SU-DHL-6 (cell line): ENCODE data around the gene ZNF469.

Experiments used
- H2AFZ ChIP-seq: fragments of 200-600 bp; sonication (generic); 2 replicates; pipeline ENCODE4 v1.6.1; 2014; ENCODE audit warnings: low read depth, mild to moderate bottlenecking, moderate library complexity, mixed read lengths, antibody characterized with exemption, low read length; ENCODE audit not compliant: severe bottlenecking
- H3F3A ChIP-seq: fragments of 200-600 bp; shearing (Covaris generic); 2 replicates; pipeline ENCODE4 v1.6.0; 2016; ENCODE audit warnings: antibody characterized with exemption, mild to moderate bottlenecking; ENCODE audit not compliant: insufficient read depth
- H3K27ac ChIP-seq: fragments of 200-600 bp; sonication (generic); 2 replicates; pipeline ENCODE4 v1.5.1; 2016; ENCODE audit warnings: low read depth, mild to moderate bottlenecking, low read length, moderate library complexity, mixed read lengths
- H3K27me3 ChIP-seq: fragments of 200-600 bp; sonication (generic), shearing (Covaris generic); 2 replicates; pipeline ENCODE4 v1.6.0; 2014; ENCODE audit warnings: mild to moderate bottlenecking, low read length
- H3K36me3 ChIP-seq: fragments of 200-600 bp; sonication (generic); 2 replicates; pipeline ENCODE4 v1.6.1; 2014; ENCODE audit warnings: mild to moderate bottlenecking, low read length, mixed read lengths
- H3K4me2 ChIP-seq: fragments of 300-600, 200-600 bp; shearing (Covaris generic), sonication (generic); 2 replicates; pipeline ENCODE4 v1.6.0; 2014; ENCODE audit warnings: low read length, low read depth, mild to moderate bottlenecking; ENCODE audit not compliant: poor library complexity, severe bottlenecking
- H3K4me3 ChIP-seq: fragments of 200-600 bp; sonication (generic); 2 replicates; pipeline ENCODE4 v1.5.1; 2014; ENCODE audit warnings: antibody characterized with exemption, low read length, mild to moderate bottlenecking, mixed read lengths; ENCODE audit not compliant: insufficient read depth, poor library complexity, severe bottlenecking
- H3K79me2 ChIP-seq: fragments of 200-600 bp; sonication (generic); 2 replicates; pipeline ENCODE4 v1.6.1; 2014; ENCODE audit warnings: mild to moderate bottlenecking, low read length, moderate library complexity; ENCODE audit not compliant: insufficient read depth
- H3K9ac ChIP-seq: fragments of 200-600 bp; sonication (generic); 2 replicates; pipeline ENCODE4 v1.7.0; 2014; ENCODE audit warnings: mild to moderate bottlenecking, low read length
- H3K9me2 ChIP-seq: fragments of 200-600 bp; sonication (generic); replicated peaks from 2 replicates; pipeline ENCODE4 v1.6.1; 2014; ENCODE audit warnings: low read length; ENCODE audit not compliant: insufficient read depth
- H3K9me3 ChIP-seq: fragments of 200-600 bp; sonication (generic); 2 replicates; pipeline ENCODE4 v1.6.1; 2014; ENCODE audit warnings: low read length, mixed read lengths; ENCODE audit not compliant: insufficient read depth
- H4K20me1 ChIP-seq: fragments of 200-600 bp; sonication (generic); 2 replicates; pipeline ENCODE4 v1.6.1; 2014; ENCODE audit warnings: low read depth, mild to moderate bottlenecking, antibody characterized with exemption, low read length, moderate library complexity, mixed read lengths
- EZH2phosphoT487 ChIP-seq: fragments of 200-600 bp; sonication (generic), shearing (Covaris generic); conservative IDR thresholded peaks from 2 replicates; pipeline ENCODE4 v1.6.1; 2018; ENCODE audit warnings: mild to moderate bottlenecking, antibody characterized with exemption, low read length, moderate library complexity, mixed read lengths
- TF ChIP-seq, protein P1 (sequence below): fragments of 200-600 bp; sonication (generic); IDR thresholded peaks from one replicate; pipeline ENCODE4 v1.5.1; 2017; ENCODE audit warnings: antibody characterized with exemption, mild to moderate bottlenecking, low read length, moderate library complexity; ENCODE audit not compliant: insufficient read depth, poor library complexity, severe bottlenecking

ZNF469 gene

DNA sequence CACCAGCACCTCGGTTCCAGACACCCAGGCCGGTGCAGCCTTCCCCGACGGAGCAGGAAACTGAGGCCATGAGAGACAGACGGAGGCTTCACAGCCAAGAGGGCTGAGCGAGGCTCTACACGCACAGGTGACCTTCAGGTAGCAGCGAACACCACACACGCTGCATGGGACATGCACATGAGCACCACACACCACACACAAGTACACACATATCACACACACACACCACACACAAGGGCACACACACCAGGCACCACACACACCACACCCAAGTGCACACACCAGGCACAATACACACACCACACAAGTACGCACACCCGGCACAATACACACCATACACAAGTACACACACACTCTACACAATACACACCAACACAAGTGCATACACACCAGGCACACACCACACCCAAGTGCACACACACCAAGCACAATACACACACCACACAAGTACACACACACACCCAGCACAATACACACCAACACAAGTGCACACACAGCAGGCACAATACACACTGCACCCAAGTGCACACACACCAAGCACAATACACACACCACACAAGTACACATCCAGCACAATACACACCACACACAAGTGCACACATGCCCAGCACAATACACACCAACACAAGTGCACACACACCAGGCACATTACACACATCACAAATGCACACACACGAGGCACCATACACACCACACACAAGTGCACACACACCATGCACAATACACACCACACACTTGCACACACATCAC, 33.4 kb upstream of the ZNF469 start:
- Histone ChIP-seq H3K36me3 (no peaks in the 10 kb centered on the region), H3F3A (no peaks in the 10 kb centered on the region), H3K79me2 (no peaks in the 10 kb centered on the region), H2AFZ (no peak overlapping the region), H3K9ac (no peak overlapping the region), H3K9me3 (no peaks in the 10 kb centered on the region), H3K4me3 (no peak overlapping the region), H3K27me3 (no peaks in the 10 kb centered on the region), H3K27ac (no peak overlapping the region), H4K20me1 (no peaks in the 10 kb centered on the region), H3K4me2 (no peak overlapping the region), H3K9me2 (no peaks in the 10 kb centered on the region)
- TF ChIP-seq EZH2phosphoT487 = no peak
- TF ChIP-seq, protein P1, sequence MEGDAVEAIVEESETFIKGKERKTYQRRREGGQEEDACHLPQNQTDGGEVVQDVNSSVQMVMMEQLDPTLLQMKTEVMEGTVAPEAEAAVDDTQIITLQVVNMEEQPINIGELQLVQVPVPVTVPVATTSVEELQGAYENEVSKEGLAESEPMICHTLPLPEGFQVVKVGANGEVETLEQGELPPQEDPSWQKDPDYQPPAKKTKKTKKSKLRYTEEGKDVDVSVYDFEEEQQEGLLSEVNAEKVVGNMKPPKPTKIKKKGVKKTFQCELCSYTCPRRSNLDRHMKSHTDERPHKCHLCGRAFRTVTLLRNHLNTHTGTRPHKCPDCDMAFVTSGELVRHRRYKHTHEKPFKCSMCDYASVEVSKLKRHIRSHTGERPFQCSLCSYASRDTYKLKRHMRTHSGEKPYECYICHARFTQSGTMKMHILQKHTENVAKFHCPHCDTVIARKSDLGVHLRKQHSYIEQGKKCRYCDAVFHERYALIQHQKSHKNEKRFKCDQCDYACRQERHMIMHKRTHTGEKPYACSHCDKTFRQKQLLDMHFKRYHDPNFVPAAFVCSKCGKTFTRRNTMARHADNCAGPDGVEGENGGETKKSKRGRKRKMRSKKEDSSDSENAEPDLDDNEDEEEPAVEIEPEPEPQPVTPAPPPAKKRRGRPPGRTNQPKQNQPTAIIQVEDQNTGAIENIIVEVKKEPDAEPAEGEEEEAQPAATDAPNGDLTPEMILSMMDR = no peak

GRCh38 chr16:88349903-88350900, 32.6 kb upstream of the ZNF469 start:
- H3K9me3 ChIP-seq = no peaks in the 10 kb centered on the region
- no peaks in the 10 kb centered on the region for H4K20me1 ChIP-seq
- H2AFZ ChIP-seq = no peak overlapping the region
- H3K9me2 ChIP-seq = no peaks in the 10 kb centered on the region
- no peak overlapping the region for H3K9ac ChIP-seq
- H3F3A ChIP-seq = no peaks in the 10 kb centered on the region
- TF ChIP-seq, protein P1 = no peak
- TF ChIP-seq EZH2phosphoT487 = no peak
- H3K27ac ChIP-seq = no peak overlapping the region
- H3K4me2 ChIP-seq = no peak overlapping the region
- no peak overlapping the region for H3K4me3 ChIP-seq
- H3K36me3 ChIP-seq = no peaks in the 10 kb centered on the region
- H3K27me3 ChIP-seq = no peaks in the 10 kb centered on the region
- H3K79me2 ChIP-seq = no peaks in the 10 kb centered on the region

DNA sequence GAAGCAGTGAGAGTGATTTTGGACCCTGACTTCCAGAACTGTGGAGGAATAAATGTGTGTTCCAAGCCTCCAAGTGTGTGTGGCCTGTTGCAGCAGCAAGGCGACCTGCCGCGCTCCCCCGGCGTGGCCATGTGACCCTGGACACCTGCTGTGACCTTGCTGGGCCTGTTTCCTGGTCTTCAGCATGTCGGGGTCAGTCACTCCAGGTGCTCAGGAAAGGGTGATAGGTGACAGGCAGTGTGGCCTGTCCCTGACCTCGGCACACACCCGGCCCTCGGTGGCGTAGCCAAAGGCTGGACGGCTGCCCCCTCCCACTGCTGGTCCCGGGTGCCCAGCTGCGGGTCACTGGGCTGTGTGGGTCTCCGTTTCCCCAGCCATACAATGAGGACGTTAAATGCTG, 31.8 kb upstream of the ZNF469 start:
- H3K4me2 ChIP-seq = no peak overlapping the region
- TF ChIP-seq EZH2phosphoT487 = no peak
- TF ChIP-seq, protein P1 = no peak

More for the DNA sequence above, 31.8 kb upstream of the ZNF469 start:
- no peaks in the 10 kb centered on the region for H3K36me3 ChIP-seq
- H3K4me3 ChIP-seq = no peak overlapping the region
- no peaks in the 10 kb centered on the region for H3F3A ChIP-seq
- no peaks in the 10 kb centered on the region for H3K79me2 ChIP-seq
- H2AFZ ChIP-seq = no peak overlapping the region
- no peak overlapping the region for H3K9ac ChIP-seq
- H3K9me2 ChIP-seq = no peaks in the 10 kb centered on the region
- H3K27me3 ChIP-seq = no peaks in the 10 kb centered on the region
- no peaks in the 10 kb centered on the region for H4K20me1 ChIP-seq
- H3K27ac ChIP-seq = no peak overlapping the region
- H3K9me3 ChIP-seq = no peaks in the 10 kb centered on the region
